Glutamatergic neuron (in vitro differentiated cells): Measurements from ENCODE around the gene SPAG5. TPM values are rescaled to one million over a fixed set of nuclear protein-coding genes. Genes with fewer than 3 reads are reported as not detected.
A peak's percentile ranks its signal among the peaks of the same experiment; 100 is the strongest.

Source experiments
- DNase-seq: peaks from one replicate; pipeline ENCODE4 v3.0.0; 2022
- H3K27ac Mint-ChIP-seq: one replicate; pipeline ENCODE4 v1.8.0; 2020; ENCODE audit warnings: mild to moderate bottlenecking, mixed read lengths, inconsistent platforms; ENCODE audit not compliant: unreplicated experiment
- H3K27me3 Mint-ChIP-seq: one replicate; pipeline ENCODE4 v1.8.0; 2020; ENCODE audit warnings: mild to moderate bottlenecking, moderate library complexity, mixed read lengths, inconsistent platforms; ENCODE audit not compliant: unreplicated experiment
- H3K36me3 Mint-ChIP-seq: one replicate; pipeline ENCODE4 v1.8.0; 2020; ENCODE audit warnings: mild to moderate bottlenecking, mixed read lengths, inconsistent platforms; ENCODE audit not compliant: unreplicated experiment
- H3K4me1 Mint-ChIP-seq: one replicate; pipeline ENCODE4 v1.8.0; 2020; ENCODE audit warnings: mild to moderate bottlenecking, low read depth, mixed read lengths, inconsistent platforms; ENCODE audit not compliant: unreplicated experiment
- H3K4me3 Mint-ChIP-seq: one replicate; pipeline ENCODE4 v1.8.0; 2020; ENCODE audit warnings: mild to moderate bottlenecking, mixed read lengths, inconsistent platforms; ENCODE audit not compliant: unreplicated experiment
- H3K9me3 Mint-ChIP-seq: one replicate; pipeline ENCODE4 v1.8.0; 2020; ENCODE audit warnings: mild to moderate bottlenecking, moderate library complexity, mixed read lengths, inconsistent platforms; ENCODE audit not compliant: unreplicated experiment
- long read RNA-seq: library from polyadenylated mRNA; unstranded; transcript quantifications from one replicate; pipeline ENCODE4 v2.0.0, GENCODE V29; 2020; ENCODE audit not compliant: unreplicated experiment
- total RNA-seq: library from RNA; stranded (reverse); fragmentation: NEBNext Ultra II Directional; extraction: Animal tissue kit (Norgen Biotek cat#: 25700); gene quantifications from one replicate; pipeline ENCODE4 v1.2.1, GENCODE V29; 2021; ENCODE audit not compliant: unreplicated experiment
- TF ChIP-seq, protein P1 (sequence below): fragments of 200-600 bp; sonication (generic); IDR thresholded peaks from one replicate; pipeline ENCODE4 v1.5.0; 2021; ENCODE audit not compliant: partially characterized antibody, unreplicated experiment

The SPAG5 gene, protein sequence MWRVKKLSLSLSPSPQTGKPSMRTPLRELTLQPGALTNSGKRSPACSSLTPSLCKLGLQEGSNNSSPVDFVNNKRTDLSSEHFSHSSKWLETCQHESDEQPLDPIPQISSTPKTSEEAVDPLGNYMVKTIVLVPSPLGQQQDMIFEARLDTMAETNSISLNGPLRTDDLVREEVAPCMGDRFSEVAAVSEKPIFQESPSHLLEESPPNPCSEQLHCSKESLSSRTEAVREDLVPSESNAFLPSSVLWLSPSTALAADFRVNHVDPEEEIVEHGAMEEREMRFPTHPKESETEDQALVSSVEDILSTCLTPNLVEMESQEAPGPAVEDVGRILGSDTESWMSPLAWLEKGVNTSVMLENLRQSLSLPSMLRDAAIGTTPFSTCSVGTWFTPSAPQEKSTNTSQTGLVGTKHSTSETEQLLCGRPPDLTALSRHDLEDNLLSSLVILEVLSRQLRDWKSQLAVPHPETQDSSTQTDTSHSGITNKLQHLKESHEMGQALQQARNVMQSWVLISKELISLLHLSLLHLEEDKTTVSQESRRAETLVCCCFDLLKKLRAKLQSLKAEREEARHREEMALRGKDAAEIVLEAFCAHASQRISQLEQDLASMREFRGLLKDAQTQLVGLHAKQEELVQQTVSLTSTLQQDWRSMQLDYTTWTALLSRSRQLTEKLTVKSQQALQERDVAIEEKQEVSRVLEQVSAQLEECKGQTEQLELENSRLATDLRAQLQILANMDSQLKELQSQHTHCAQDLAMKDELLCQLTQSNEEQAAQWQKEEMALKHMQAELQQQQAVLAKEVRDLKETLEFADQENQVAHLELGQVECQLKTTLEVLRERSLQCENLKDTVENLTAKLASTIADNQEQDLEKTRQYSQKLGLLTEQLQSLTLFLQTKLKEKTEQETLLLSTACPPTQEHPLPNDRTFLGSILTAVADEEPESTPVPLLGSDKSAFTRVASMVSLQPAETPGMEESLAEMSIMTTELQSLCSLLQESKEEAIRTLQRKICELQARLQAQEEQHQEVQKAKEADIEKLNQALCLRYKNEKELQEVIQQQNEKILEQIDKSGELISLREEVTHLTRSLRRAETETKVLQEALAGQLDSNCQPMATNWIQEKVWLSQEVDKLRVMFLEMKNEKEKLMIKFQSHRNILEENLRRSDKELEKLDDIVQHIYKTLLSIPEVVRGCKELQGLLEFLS
- 31.5 TPM for total RNA-seq
- long read RNA-seq, full-length matches to known transcripts = 2 of 5 reads
- long read RNA-seq, partial matches to known transcripts = 1 of 5 reads
- long read RNA-seq, other reads (novel, unspliced or antisense) = 2 of 5 reads

DNA sequence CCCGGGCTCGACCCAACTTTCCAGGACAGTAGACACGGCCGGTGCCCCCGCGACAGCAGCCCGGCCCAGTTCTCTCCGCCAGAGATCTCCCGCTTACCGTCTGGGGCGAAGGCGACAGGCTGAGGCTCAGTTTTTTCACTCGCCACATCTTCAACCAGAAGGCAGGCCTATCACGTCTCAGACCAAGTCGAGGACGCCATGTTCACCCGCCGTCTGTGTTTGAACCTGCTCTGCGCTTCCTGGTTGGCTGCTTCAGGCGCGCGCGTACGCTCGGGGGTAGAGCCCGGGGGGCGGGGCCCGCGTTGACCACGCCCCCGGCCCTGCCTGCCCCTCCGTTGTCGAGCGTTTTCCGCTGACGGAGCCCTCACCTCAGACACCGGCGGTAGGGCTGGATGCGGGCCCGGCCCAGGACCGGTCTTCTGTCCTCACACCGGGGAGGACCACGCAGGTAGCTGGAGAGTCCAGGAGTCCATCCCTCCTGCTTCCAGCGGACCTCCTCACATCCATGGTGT, at the start of gene SPAG5:
SPAG5 (minus strand) TSS at position 227 of the 512 bp plus-strand sequence; CDS start at position 148, 79 bp downstream.
- Mint-ChIP-seq H3K27me3 (peaks cover 2% of the 10 kb centered on the region), H3K27ac (peak within 1 kb of the TSS; percentile 90), H3K4me3 (peak within 1 kb of the TSS; percentile 94), H3K36me3 (no peaks in the 10 kb centered on the region), H3K9me3 (peaks cover 3% of the 10 kb centered on the region), H3K4me1 (peaks cover 9% of the 10 kb centered on the region)
- DNase-seq = peak; percentile 95
- TF ChIP-seq, protein P1, sequence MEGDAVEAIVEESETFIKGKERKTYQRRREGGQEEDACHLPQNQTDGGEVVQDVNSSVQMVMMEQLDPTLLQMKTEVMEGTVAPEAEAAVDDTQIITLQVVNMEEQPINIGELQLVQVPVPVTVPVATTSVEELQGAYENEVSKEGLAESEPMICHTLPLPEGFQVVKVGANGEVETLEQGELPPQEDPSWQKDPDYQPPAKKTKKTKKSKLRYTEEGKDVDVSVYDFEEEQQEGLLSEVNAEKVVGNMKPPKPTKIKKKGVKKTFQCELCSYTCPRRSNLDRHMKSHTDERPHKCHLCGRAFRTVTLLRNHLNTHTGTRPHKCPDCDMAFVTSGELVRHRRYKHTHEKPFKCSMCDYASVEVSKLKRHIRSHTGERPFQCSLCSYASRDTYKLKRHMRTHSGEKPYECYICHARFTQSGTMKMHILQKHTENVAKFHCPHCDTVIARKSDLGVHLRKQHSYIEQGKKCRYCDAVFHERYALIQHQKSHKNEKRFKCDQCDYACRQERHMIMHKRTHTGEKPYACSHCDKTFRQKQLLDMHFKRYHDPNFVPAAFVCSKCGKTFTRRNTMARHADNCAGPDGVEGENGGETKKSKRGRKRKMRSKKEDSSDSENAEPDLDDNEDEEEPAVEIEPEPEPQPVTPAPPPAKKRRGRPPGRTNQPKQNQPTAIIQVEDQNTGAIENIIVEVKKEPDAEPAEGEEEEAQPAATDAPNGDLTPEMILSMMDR = no peak

DNA sequence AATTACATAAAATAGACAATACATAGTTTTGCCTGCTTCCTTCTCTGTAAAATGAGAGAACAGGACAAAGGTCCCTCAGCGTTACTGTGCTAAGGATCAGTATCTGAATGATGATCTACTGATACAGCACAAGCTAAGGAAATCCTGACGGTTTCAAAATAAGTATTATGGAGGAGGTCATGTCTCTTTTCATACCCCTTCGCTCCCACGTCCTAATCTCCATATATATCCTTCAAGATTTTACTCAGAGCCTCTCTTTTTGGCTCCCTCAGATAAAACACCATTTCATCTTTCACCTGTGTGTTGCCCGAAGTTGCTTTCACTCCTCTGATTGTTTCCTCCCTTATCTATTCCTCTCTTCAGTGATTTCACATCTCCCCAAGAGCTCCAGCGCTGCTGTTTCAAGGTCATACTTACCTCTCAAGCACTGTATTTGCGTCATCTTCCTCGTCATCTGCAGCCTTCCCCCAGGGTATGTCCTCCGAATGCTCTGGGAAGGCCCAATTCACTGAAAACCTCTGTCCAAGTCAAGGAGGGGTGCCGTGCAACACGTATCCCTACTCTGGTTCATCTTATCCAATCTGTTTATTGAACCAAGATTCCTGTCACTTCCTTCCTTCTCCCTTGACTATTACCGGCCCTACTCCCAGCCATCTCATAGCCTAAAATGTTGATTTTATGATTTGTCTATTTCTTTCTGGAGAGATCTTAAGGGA, 47.4 kb upstream of the SPAG5 start:
- Mint-ChIP-seq H3K4me3 (peak overlapping the region; percentile 65), H3K27ac (peak overlapping the region; percentile 4), H3K4me1 (peaks cover 17% of the 10 kb centered on the region), H3K27me3 (peaks cover 4% of the 10 kb centered on the region), H3K9me3 (peaks cover 4% of the 10 kb centered on the region), H3K36me3 (peaks cover 5% of the 10 kb centered on the region)
- no peak for DNase-seq
- TF ChIP-seq, protein P1 = no peak

DNA sequence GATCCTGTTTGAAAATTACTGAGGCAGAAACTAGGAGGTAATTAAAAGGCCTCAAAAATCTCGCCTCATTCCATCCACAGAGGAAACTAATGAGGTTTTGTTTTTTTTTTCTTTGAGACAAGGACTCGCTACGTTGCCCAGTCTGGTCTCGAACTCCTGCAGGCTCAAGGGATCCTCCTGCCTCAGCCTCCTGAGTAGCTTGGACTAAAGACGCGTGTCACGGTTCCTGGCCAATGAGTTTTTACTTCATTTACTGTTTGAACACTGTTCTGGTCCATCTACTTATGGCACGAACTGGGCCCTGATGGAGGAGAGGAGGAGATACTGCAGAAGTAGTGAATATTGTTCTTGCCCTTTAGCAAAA, 46.7 kb upstream of the SPAG5 start:
- Mint-ChIP-seq H3K27ac (no peak overlapping the region), H3K9me3 (peaks cover 4% of the 10 kb centered on the region), H3K36me3 (peaks cover 5% of the 10 kb centered on the region)

More for the DNA sequence above, 46.7 kb upstream of the SPAG5 start:
- H3K4me3 Mint-ChIP-seq = peak overlapping the region; percentile 65
- TF ChIP-seq, protein P1 = no peak
- peaks cover 4% of the 10 kb centered on the region for H3K27me3 Mint-ChIP-seq
- no peak for DNase-seq
- H3K4me1 Mint-ChIP-seq = peaks cover 17% of the 10 kb centered on the region
